Stimulated activated CD8-positive, alpha-beta memory T cell treated with anti-CD3 and anti-CD28 coated beads, Interleukin-4, amount 100 ng/mL, for 24 hours (primary cell): Measurements from ENCODE around the gene ZNF654.
"Not testable (repeated sequence)": the region's sequence is repeated elsewhere in the genome, so short reads cannot be mapped to it uniquely, and the experiment has no call there.

ENCODE experiments used
- DNase-seq: peaks from one replicate; pipeline ENCODE4 v3.0.0-alpha.2; 2020; ENCODE audit warnings: low read depth

Gene ZNF654

GRCh38 chr3:88142094-88142624 lies 83.1 kb downstream of the ZNF654 start:
- no peak for DNase-seq

- DNase-seq, result no peak
Observed at GRCh38 chr3:88147261-88147660, 88.2 kb downstream of the ZNF654 start.

- DNase-seq, result no peak
Observed at GRCh38 chr3:88148651-88149050, 89.6 kb downstream of the ZNF654 start.

GRCh38 chr3:88149101-88149508 lies 90.0 kb downstream of the ZNF654 start:
- no peak for DNase-seq

GRCh38 chr3:88149509-88150362 lies 90.7 kb downstream of the ZNF654 start, which contains the start of gene C3orf38:
Gene C3orf38, plus strand, starts transcription at chr3:88149959. Its CDS starts 94 bp downstream, at chr3:88150053.
- peak; percentile 66 for DNase-seq

- DNase-seq, result no peak
Observed at GRCh38 chr3:88150371-88150770, 91.3 kb downstream of the ZNF654 start.

- DNase-seq, result no peak
Observed at GRCh38 chr3:88150806-88151205, 91.8 kb downstream of the ZNF654 start.

GRCh38 chr3:88151358-88151757 lies 92.3 kb downstream of the ZNF654 start:
- no peak for DNase-seq

GRCh38 chr3:88152841-88153240 lies 93.8 kb downstream of the ZNF654 start:
- no peak for DNase-seq

- no peak for DNase-seq
Observed at GRCh38 chr3:88166419-88166971, 107.4 kb downstream of the ZNF654 start.

- DNase-seq, result no peak
Observed at GRCh38 chr3:88167173-88167572, 108.1 kb downstream of the ZNF654 start.

- no peak for DNase-seq
Observed at GRCh38 chr3:88167704-88168103, 108.6 kb downstream of the ZNF654 start.

GRCh38 chr3:88168171-88168570 lies 109.1 kb downstream of the ZNF654 start:
- DNase-seq, result no peak

- no peak for DNase-seq
Observed at GRCh38 chr3:88180398-88180999, 121.4 kb downstream of the ZNF654 start.

- DNase-seq, result not testable (repeated sequence)
Observed at GRCh38 chr3:88182165-88182918, 123.3 kb downstream of the ZNF654 start.

- DNase-seq, result no peak
Observed at GRCh38 chr3:88188436-88188835, 129.4 kb downstream of the ZNF654 start.

- DNase-seq, result no peak
Observed at GRCh38 chr3:88189361-88189810, 130.3 kb downstream of the ZNF654 start.

GRCh38 chr3:88191872-88192409 lies 132.9 kb downstream of the ZNF654 start:
- no peak for DNase-seq

GRCh38 chr3:88192631-88193030 lies 133.6 kb downstream of the ZNF654 start:
- no peak for DNase-seq
